SK-N-SH (cell line): ENCODE measurements around the gene LVRN. TPM values are rescaled to one million over a fixed set of nuclear protein-coding genes. Genes with fewer than 3 reads are reported as not detected.

Experiments
- CTCF ChIA-PET: fragments of 300-600, 350-600 bp; formaldehyde crosslinking; extraction: SDS; loops from one replicate; lab custom pipeline; 2021; lab: Yijun Ruan, JAX
- POLR2A ChIA-PET: fragments of 350-600 bp; sonication (Branson Sonifier 250); formaldehyde crosslinking; extraction: SDS; loops from one replicate; lab custom pipeline; 2020; ENCODE audit warnings: antibody characterized with exemption, inconsistent platforms; lab: Yijun Ruan, JAX
- DNase-seq: peaks from one replicate; pipeline ENCODE4 v3.0.0; 2012
- H2AFZ ChIP-seq: fragments of 200-600 bp; sonication (generic); 2 replicates; pipeline ENCODE4 v1.8.1; 2016; ENCODE audit warnings: antibody characterized with exemption, mild to moderate bottlenecking, low read depth
- H3F3A ChIP-seq: fragments of 200-600 bp; sonication (generic); replicated peaks from 2 replicates; pipeline ENCODE3; 2016; ENCODE audit warnings: antibody characterized with exemption, mild to moderate bottlenecking; ENCODE audit not compliant: insufficient read depth
- H3K27ac ChIP-seq, 2 experiments: fragments of 200-500 bp in 1 of 2; fragments of 200-600 bp in 1 of 2; sonication (Bioruptor generic) in 1 of 2; sonication (generic), shearing (Covaris generic) in 1 of 2; 2 replicates each; pipeline versions ENCODE4 v1.5.1 to v1.6.1; 2014 to 2016; ENCODE audit warnings: low read depth in 2 of 2, inconsistent platforms in 1 of 2, low read length in 1 of 2, mild to moderate bottlenecking in 1 of 2, mixed read lengths in 1 of 2
- H3K27me3 ChIP-seq: fragments of 200-600 bp; sonication (generic), shearing (Covaris generic); 2 replicates; pipeline ENCODE4 v1.6.1; 2016; ENCODE audit warnings: mixed run types; ENCODE audit not compliant: insufficient read depth
- H3K36me3 ChIP-seq, 2 experiments: fragments of 200-500 bp in 1 of 2; fragments of 200-600 bp in 1 of 2; sonication (Bioruptor generic) in 1 of 2; sonication (generic) in 1 of 2; replicated peaks in 1 of 2; 2 replicates each; pipeline versions ENCODE3 to v1.5.1; 2014 to 2016; ENCODE audit warnings: low read length in 1 of 2, mild to moderate bottlenecking in 1 of 2; ENCODE audit not compliant: insufficient read depth in 2 of 2, control insufficient read depth in 1 of 2
- H3K4me1 ChIP-seq, 2 experiments: fragments of 200-500 bp in 1 of 2; fragments of 200-600 bp in 1 of 2; sonication (Bioruptor generic) in 1 of 2; sonication (generic), shearing (Covaris generic) in 1 of 2; 2 replicates each; pipeline versions ENCODE4 v1.5.1 to v1.6.1; 2014 to 2016; ENCODE audit warnings: low read depth in 1 of 2, low read length in 1 of 2, mixed run types in 1 of 2; ENCODE audit not compliant: insufficient read depth in 2 of 2, control insufficient read depth in 1 of 2
- H3K4me2 ChIP-seq: fragments of 200-600 bp; sonication (generic), shearing (Covaris generic); 2 replicates; pipeline ENCODE4 v1.6.1; 2017; ENCODE audit warnings: mixed run types
- H3K4me3 ChIP-seq, 2 experiments: fragments of 200-500 bp in 1 of 2; fragments of 200-600 bp in 1 of 2; sonication (Bioruptor generic) in 1 of 2; sonication (generic), shearing (Covaris generic) in 1 of 2; 2 replicates each; pipeline versions ENCODE4 v1.5.1 to v1.8.1; 2014 to 2016; ENCODE audit warnings: low read depth in 2 of 2, inconsistent platforms in 1 of 2, low read length in 1 of 2, mild to moderate bottlenecking in 1 of 2, mixed read lengths in 1 of 2, moderate library complexity in 1 of 2
- H3K79me2 ChIP-seq: fragments of 200-600 bp; sonication (generic); 2 replicates; pipeline ENCODE4 v1.8.1; 2017; ENCODE audit warnings: mild to moderate bottlenecking; ENCODE audit not compliant: insufficient read depth
- H3K9ac ChIP-seq: fragments of 200-600 bp; sonication (generic); 2 replicates; pipeline ENCODE4 v1.6.1; 2017; ENCODE audit warnings: mixed run types
- H3K9me2 ChIP-seq: fragments of 200-600 bp; sonication (generic); 2 replicates; pipeline ENCODE4 v1.6.1; 2017; ENCODE audit warnings: mixed run types
- H3K9me3 ChIP-seq: fragments of 200-600 bp; sonication (generic); 2 replicates; pipeline ENCODE4 v1.6.1; 2017; ENCODE audit warnings: mixed run types, mild to moderate bottlenecking, moderate library complexity
- H4K20me1 ChIP-seq: fragments of 200-600 bp; sonication (generic); 2 replicates; pipeline ENCODE4 v1.6.1; 2017; ENCODE audit warnings: mild to moderate bottlenecking, mixed run types; ENCODE audit not compliant: insufficient read depth
- CHD2 ChIP-seq: fragments of 150-350 bp; IDR thresholded peaks from 2 replicates; pipeline ENCODE4 v1.6.1; 2018; ENCODE audit warnings: low read length; ENCODE audit not compliant: partially characterized antibody
- CTCF ChIP-seq: fragments of 200-600 bp; sonication (generic); IDR thresholded peaks from 2 replicates; pipeline ENCODE4 v1.6.1; 2017; ENCODE audit warnings: antibody characterized with exemption, mild to moderate bottlenecking, moderate library complexity
- ELF1 ChIP-seq: IDR thresholded peaks from 2 replicates; pipeline ENCODE4 v1.4.0; 2012
- EP300 ChIP-seq, 2 experiments: IDR thresholded peaks; 2 replicates each; pipeline versions ENCODE4 v1.4.0 to v1.6.1; 2012; ENCODE audit warnings: borderline replicate concordance in 1 of 2, low read depth in 1 of 2, low read length in 1 of 2
- FOSL2 ChIP-seq: IDR thresholded peaks from 2 replicates; pipeline ENCODE4 v1.4.0; 2012; ENCODE audit warnings: low read depth, mild to moderate bottlenecking, moderate library complexity, borderline replicate concordance
- FOXM1 ChIP-seq: IDR thresholded peaks from 2 replicates; pipeline ENCODE4 v1.4.0; 2012; ENCODE audit warnings: low read depth, mild to moderate bottlenecking
- GABPA ChIP-seq: IDR thresholded peaks from 2 replicates; pipeline ENCODE4 v1.4.0; 2012; ENCODE audit warnings: low read depth, mild to moderate bottlenecking
- GATA2 ChIP-seq: sonication (generic); formaldehyde crosslinking; IDR thresholded peaks from 2 replicates; pipeline ENCODE4 v1.5.0; 2020; ENCODE audit warnings: mild to moderate bottlenecking, missing genetic modification reagents
- JUND ChIP-seq: IDR thresholded peaks from 2 replicates; pipeline ENCODE4 v1.4.0; 2012
- MAX ChIP-seq: IDR thresholded peaks from 2 replicates; pipeline ENCODE4 v1.4.0; 2012; ENCODE audit warnings: low read depth
- RAD21 ChIP-seq: IDR thresholded peaks from 2 replicates; pipeline ENCODE4 v1.6.1; 2012; ENCODE audit warnings: mild to moderate bottlenecking, low read length
- REST ChIP-seq: IDR thresholded peaks from 2 replicates; pipeline ENCODE4 v1.6.1; 2012; ENCODE audit warnings: mild to moderate bottlenecking, low read depth, low read length, moderate library complexity
- SIN3A ChIP-seq: IDR thresholded peaks from 2 replicates; pipeline ENCODE4 v1.6.1; 2012; ENCODE audit warnings: low read depth, mild to moderate bottlenecking, low read length, moderate library complexity, borderline replicate concordance
- SMC3 ChIP-seq: IDR thresholded peaks from 2 replicates; pipeline ENCODE4 v1.6.1; 2012; ENCODE audit warnings: low read depth, low read length, improper control_type of control experiment
- TAF1 ChIP-seq: IDR thresholded peaks from 2 replicates; pipeline ENCODE4 v1.6.1; 2012; ENCODE audit warnings: low read depth, mild to moderate bottlenecking, low read length, moderate library complexity, borderline replicate concordance
- TCF12 ChIP-seq: IDR thresholded peaks from 2 replicates; pipeline ENCODE4 v1.4.0; 2012
- USF1 ChIP-seq: IDR thresholded peaks from 2 replicates; pipeline ENCODE4 v1.4.0; 2012; ENCODE audit warnings: low read depth, borderline replicate concordance
- USF2 ChIP-seq: fragments of 150-350 bp; IDR thresholded peaks from 2 replicates; pipeline ENCODE4 v1.6.1; 2017; ENCODE audit warnings: antibody characterized with exemption, low read length, low read depth, borderline replicate concordance
- ZBTB33 ChIP-seq: IDR thresholded peaks from 2 replicates; pipeline ENCODE4 v1.4.0; 2012; ENCODE audit warnings: low read depth, borderline replicate concordance
- WGBS: methylation state at CpG from one replicate; pipeline ENCODE4 v1.1.6; 2017; ENCODE audit warnings: low lambda C conversion rate; 5-methylcytosine and 5-hydroxymethylcytosine counted together
- polyA plus RNA-seq, 3 experiments: library from polyadenylated mRNA; depleted of rRNA; stranded (reverse); fragments of >200 nt; gene quantifications; 2 replicates each; pipeline ENCODE4 v1.2.3, GENCODE V29; 2012

The LVRN gene
- polyA plus RNA-seq, 1 of the 3 experiments (the other 2 are of a cell fraction) = 0.10 TPM

- Histone ChIP-seq H2AFZ (no peak overlapping the region), H3K79me2 (no peaks in the 10 kb centered on the region), H3K27me3 (no peaks in the 10 kb centered on the region), H3K9me2 (no peaks in the 10 kb centered on the region), H3K36me3 (no peaks in the 10 kb centered on the region), H3K27ac (no peak overlapping the region), H3K4me2 (no peak overlapping the region), H3K4me1 (no peaks in the 10 kb centered on the region), H3F3A (no peaks in the 10 kb centered on the region), H3K9ac (no peak overlapping the region), H4K20me1 (no peaks in the 10 kb centered on the region), H3K4me3 (no peak overlapping the region), H3K9me3 (no peaks in the 10 kb centered on the region)
- CTCF ChIA-PET = no interaction called here
- 65% methylated on average over 2 of the region's 2 CpGs for WGBS
- TF ChIP-seq RAD21 (no peak), ZBTB33 (no peak), SMC3 (no peak), GATA2 (CRISPR knock-in tag) (no peak), JUND (no peak), CTCF (no peak), USF1 (no peak), TCF12 (no peak), REST (no peak), EP300 (IDR thresholded peaks at IDR 0.05; ENCODE audit: borderline replicate concordance in 1 of 2, low read depth in 1 of 2, low read length in 1 of 2) (no peak), USF2 (no peak), FOXM1 (no peak), FOSL2 (no peak), SIN3A (no peak), ELF1 (no peak), TAF1 (no peak), GABPA (no peak), MAX (no peak), CHD2 (no peak)
- no peak for DNase-seq
- POLR2A ChIA-PET = no interaction called here
These were observed 84.5 kb downstream of the LVRN start for GRCh38 chr5:116046823-116047222.
